ENCODE results near the gene DTNB. TPM values are rescaled to one million over a fixed set of nuclear protein-coding genes. Genes with fewer than 3 reads are reported as not detected.
A peak's percentile ranks its signal among the peaks of the same experiment; 100 is the strongest.

Gene DTNB
- total and polyA plus RNA-seq, 2 donors (not counting 1 experiment from before 2014, with no cell fraction given) = 25.7 to 37.3 TPM

DNA sequence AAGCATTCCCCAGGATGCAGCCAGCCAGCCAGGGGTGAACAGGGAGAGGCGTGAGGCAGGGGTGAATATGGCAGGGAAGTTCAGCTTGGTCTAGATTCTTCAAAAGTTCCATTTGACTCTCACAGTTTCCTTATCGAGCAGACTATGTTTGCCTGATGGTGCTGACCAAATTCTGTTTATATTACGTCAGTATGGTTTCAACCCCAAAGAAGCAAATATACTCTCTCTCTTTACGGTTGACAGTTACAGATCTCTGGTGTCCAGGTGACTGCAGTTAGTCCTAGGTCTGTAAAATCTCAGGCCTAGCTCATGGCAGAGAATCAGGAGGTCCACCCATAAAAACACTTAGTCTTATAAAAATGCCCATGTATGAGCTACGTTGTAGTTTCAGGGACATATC, 293.4 kb downstream of the DTNB start:
- DNase-seq (no peak), ATAC-seq (ENCODE audit: low read depth) (no peak)
- no peak overlapping the region for H3K27ac ChIP-seq (ENCODE audit: low read length in 2 of 2)
- peaks cover 0 to 7% (median 0%) of the 10 kb centered on the region in 3 donors for H3K9me3 ChIP-seq (ENCODE audit: control extremely low read depth in 1 of 3, control insufficient read depth in 2 of 3, insufficient read depth in 1 of 3, low read length in 2 of 3)
- Mint-ChIP-seq H3K27me3 (no peaks in the 10 kb centered on the region), H3K4me1 (peaks cover 34% of the 10 kb centered on the region), H3K4me3 (no peak overlapping the region), H3K27ac (no peak overlapping the region), H3K9me3 (ENCODE audit: insufficient read depth) (no peaks in the 10 kb centered on the region)
- ChIA-PET POLR2A (no interaction called here), CTCF (no interaction called here)
- H3K27me3 ChIP-seq (replicated peaks in 1 of 4; ENCODE audit: control extremely low read depth in 1 of 4, control insufficient read depth in 3 of 4, insufficient read depth in 4 of 4, low read length in 3 of 4) = no peaks in the 10 kb centered on the region
- no peak overlapping the region for H2AFZ ChIP-seq (ENCODE audit: insufficient read depth, low read depth, low read length, poor library complexity, severe bottlenecking)
- no peak overlapping the region for H3K4me2 ChIP-seq (replicated peaks; ENCODE audit: low read depth, low read length, poor library complexity, severe bottlenecking)
- H3K4me1 ChIP-seq (ENCODE audit: control insufficient read depth in 2 of 2, insufficient read depth in 2 of 2, low read length in 2 of 2) = peaks cover 31 to 41% of the 10 kb centered on the region in 2 donors
- H3K79me2 ChIP-seq (ENCODE audit: control insufficient read depth, insufficient read depth, low read length) = peaks cover 5% of the 10 kb centered on the region
- no peaks in the 10 kb centered on the region for H4K20me1 ChIP-seq (ENCODE audit: control insufficient read depth, insufficient read depth, low read length, poor library complexity, severe bottlenecking)
- H3K4me3 ChIP-seq (ENCODE audit: control extremely low read depth in 1 of 5, extremely low read depth in 1 of 5, insufficient read depth in 1 of 5, low read depth in 2 of 5, low read length in 4 of 5) = no peak overlapping the region
- intact Hi-C loops (cut with micrococcal nuclease) = no loop called here
- WGBS (ENCODE audit: insufficient coverage) = 100% methylated on average over 5 of the region's 5 CpGs
- H3K9ac ChIP-seq (ENCODE audit: low read length) = no peak overlapping the region
- TF ChIP-seq EZH2 (IDR thresholded peaks at IDR 0.05; ENCODE audit: borderline replicate concordance, insufficient read depth, low read depth, low read length, poor library complexity, severe bottlenecking) = no peak
- TF ChIP-seq, protein P1, sequence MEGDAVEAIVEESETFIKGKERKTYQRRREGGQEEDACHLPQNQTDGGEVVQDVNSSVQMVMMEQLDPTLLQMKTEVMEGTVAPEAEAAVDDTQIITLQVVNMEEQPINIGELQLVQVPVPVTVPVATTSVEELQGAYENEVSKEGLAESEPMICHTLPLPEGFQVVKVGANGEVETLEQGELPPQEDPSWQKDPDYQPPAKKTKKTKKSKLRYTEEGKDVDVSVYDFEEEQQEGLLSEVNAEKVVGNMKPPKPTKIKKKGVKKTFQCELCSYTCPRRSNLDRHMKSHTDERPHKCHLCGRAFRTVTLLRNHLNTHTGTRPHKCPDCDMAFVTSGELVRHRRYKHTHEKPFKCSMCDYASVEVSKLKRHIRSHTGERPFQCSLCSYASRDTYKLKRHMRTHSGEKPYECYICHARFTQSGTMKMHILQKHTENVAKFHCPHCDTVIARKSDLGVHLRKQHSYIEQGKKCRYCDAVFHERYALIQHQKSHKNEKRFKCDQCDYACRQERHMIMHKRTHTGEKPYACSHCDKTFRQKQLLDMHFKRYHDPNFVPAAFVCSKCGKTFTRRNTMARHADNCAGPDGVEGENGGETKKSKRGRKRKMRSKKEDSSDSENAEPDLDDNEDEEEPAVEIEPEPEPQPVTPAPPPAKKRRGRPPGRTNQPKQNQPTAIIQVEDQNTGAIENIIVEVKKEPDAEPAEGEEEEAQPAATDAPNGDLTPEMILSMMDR (IDR thresholded peaks at IDR 0.05) = no peak
- H3K36me3 ChIP-seq (replicated peaks in 1 of 2; ENCODE audit: control extremely low read depth in 1 of 2, control insufficient read depth in 1 of 2, extremely low read depth in 1 of 2, insufficient read depth in 2 of 2, low read length in 1 of 2) = no peaks in the 10 kb centered on the region

DNA sequence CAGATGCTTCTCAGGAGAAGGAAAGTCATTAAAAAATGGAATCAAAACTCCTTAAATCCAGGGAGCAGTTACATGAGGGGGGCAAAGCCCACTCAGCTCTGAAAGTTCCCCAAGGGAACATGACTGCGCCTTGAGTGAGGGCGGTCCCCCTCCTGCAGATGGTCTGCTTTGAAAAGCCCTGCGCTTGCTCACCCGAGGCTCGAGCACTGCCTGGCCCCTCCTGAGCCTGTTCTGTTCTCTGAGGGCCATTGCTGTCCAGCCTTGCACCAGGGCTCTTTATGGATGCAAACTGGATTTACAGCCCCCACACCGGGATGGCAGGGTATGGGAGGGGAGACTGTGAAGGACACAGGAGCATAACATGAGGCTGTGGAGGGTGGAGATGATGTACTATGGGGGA, 293.8 kb downstream of the DTNB start:
- Histone ChIP-seq H3K9ac (ENCODE audit: low read length) (no peak overlapping the region), H3K36me3 (replicated peaks in 1 of 2; ENCODE audit: control extremely low read depth in 1 of 2, control insufficient read depth in 1 of 2, extremely low read depth in 1 of 2, insufficient read depth in 2 of 2, low read length in 1 of 2) (no peaks in the 10 kb centered on the region), H2AFZ (ENCODE audit: insufficient read depth, low read depth, low read length, poor library complexity, severe bottlenecking) (no peak overlapping the region), H3K9me3 (ENCODE audit: control extremely low read depth in 1 of 3, control insufficient read depth in 2 of 3, insufficient read depth in 1 of 3, low read length in 2 of 3) (peaks cover 0 to 7% (median 0%) of the 10 kb centered on the region in 3 donors), H4K20me1 (ENCODE audit: control insufficient read depth, insufficient read depth, low read length, poor library complexity, severe bottlenecking) (no peaks in the 10 kb centered on the region), H3K79me2 (ENCODE audit: control insufficient read depth, insufficient read depth, low read length) (peaks cover 5% of the 10 kb centered on the region), H3K4me1 (ENCODE audit: control insufficient read depth in 2 of 2, insufficient read depth in 2 of 2, low read length in 2 of 2) (peaks cover 31 to 41% of the 10 kb centered on the region in 2 donors), H3K27me3 (replicated peaks in 1 of 4; ENCODE audit: control extremely low read depth in 1 of 4, control insufficient read depth in 3 of 4, insufficient read depth in 4 of 4, low read length in 3 of 4) (no peaks in the 10 kb centered on the region), H3K27ac (ENCODE audit: low read length in 2 of 2) (no peak overlapping the region), H3K4me2 (replicated peaks; ENCODE audit: low read depth, low read length, poor library complexity, severe bottlenecking) (no peak overlapping the region), H3K4me3 (ENCODE audit: control extremely low read depth in 1 of 5, extremely low read depth in 1 of 5, insufficient read depth in 1 of 5, low read depth in 2 of 5, low read length in 4 of 5) (no peak overlapping the region)
- Mint-ChIP-seq H3K4me1 (peaks cover 34% of the 10 kb centered on the region), H3K27ac (no peak overlapping the region), H3K27me3 (no peaks in the 10 kb centered on the region), H3K4me3 (no peak overlapping the region), H3K9me3 (ENCODE audit: insufficient read depth) (no peaks in the 10 kb centered on the region)
- intact Hi-C loops (cut with micrococcal nuclease) = no loop called here
- TF ChIP-seq EZH2 (IDR thresholded peaks at IDR 0.05; ENCODE audit: borderline replicate concordance, insufficient read depth, low read depth, low read length, poor library complexity, severe bottlenecking) = no peak
- TF ChIP-seq, protein P1 (IDR thresholded peaks at IDR 0.05) = no peak
- ChIA-PET POLR2A (no interaction called here), CTCF (no interaction called here)
- WGBS (ENCODE audit: insufficient coverage) = 96% methylated on average over 6 of the region's 6 CpGs
- peak; percentile 8 for DNase-seq
- ATAC-seq (ENCODE audit: low read depth) = no peak

All from B cell (primary cell).